ENCODE measurements around the gene MRPL2. TPM values are rescaled to one million over a fixed set of nuclear protein-coding genes. Genes with fewer than 3 reads are reported as not detected.

The MRPL2 gene
- total RNA-seq, 1 donor from 2014 or later: 39.7 TPM

- peaks cover 43% of the 10 kb centered on the region for H3K36me3 Mint-ChIP-seq (ENCODE audit: low read depth, unreplicated experiment)
- peaks cover 41% of the 10 kb centered on the region for H3K4me1 Mint-ChIP-seq (ENCODE audit: unreplicated experiment)
- H3K9me3 Mint-ChIP-seq (ENCODE audit: unreplicated experiment): no peaks in the 10 kb centered on the region
- no peak for TF ChIP-seq CTCF (IDR thresholded peaks at IDR 0.05; ENCODE audit: unreplicated experiment)
- peak within 1 kb of the TSS; percentile 96 for H3K27ac Mint-ChIP-seq (ENCODE audit: unreplicated experiment)
- peak within 1 kb of the TSS; percentile 98 for H3K4me3 Mint-ChIP-seq (ENCODE audit: unreplicated experiment)
- H3K27me3 Mint-ChIP-seq (ENCODE audit: unreplicated experiment): peaks cover 15% of the 10 kb centered on the region
- DNase-seq (ENCODE audit: low spot score): peak; percentile 85
Measured at GRCh38 chr6:43053545-43054205, 5.6 kb downstream of the MRPL2 start, which contains the start of gene CUL7. Gene CUL7 (minus strand): TSS chr6:43053851. CDS start chr6:43052788, 1,063 bp downstream.

- DNase-seq (ENCODE audit: low spot score): no peak
- Mint-ChIP-seq H3K27me3 (ENCODE audit: unreplicated experiment) (peaks cover 15% of the 10 kb centered on the region), H3K27ac (ENCODE audit: unreplicated experiment) (peak overlapping the region; percentile 96), H3K4me1 (ENCODE audit: unreplicated experiment) (peaks cover 36% of the 10 kb centered on the region), H3K4me3 (ENCODE audit: unreplicated experiment) (peak overlapping the region; percentile 98), H3K36me3 (ENCODE audit: low read depth, unreplicated experiment) (peaks cover 38% of the 10 kb centered on the region), H3K9me3 (ENCODE audit: unreplicated experiment) (no peaks in the 10 kb centered on the region)
- no peak for TF ChIP-seq CTCF (IDR thresholded peaks at IDR 0.05; ENCODE audit: unreplicated experiment)
Measured at GRCh38 chr6:43052842-43053544, 6.2 kb downstream of the MRPL2 start.

- peak overlapping the region; percentile 96 for H3K27ac Mint-ChIP-seq (ENCODE audit: unreplicated experiment)
- no peak for TF ChIP-seq CTCF (IDR thresholded peaks at IDR 0.05; ENCODE audit: unreplicated experiment)
- peaks cover 40% of the 10 kb centered on the region for H3K36me3 Mint-ChIP-seq (ENCODE audit: low read depth, unreplicated experiment)
- peaks cover 36% of the 10 kb centered on the region for H3K4me1 Mint-ChIP-seq (ENCODE audit: unreplicated experiment)
- peaks cover 17% of the 10 kb centered on the region for H3K27me3 Mint-ChIP-seq (ENCODE audit: unreplicated experiment)
- peak overlapping the region; percentile 98 for H3K4me3 Mint-ChIP-seq (ENCODE audit: unreplicated experiment)
- no peaks in the 10 kb centered on the region for H3K9me3 Mint-ChIP-seq (ENCODE audit: unreplicated experiment)
- DNase-seq (ENCODE audit: low spot score): no peak
Measured at GRCh38 chr6:43052225-43052841, 6.9 kb downstream of the MRPL2 start.

GRCh38 chr6:43050981-43051380 is 8.3 kb downstream of the MRPL2 start:
- Mint-ChIP-seq H3K27ac (ENCODE audit: unreplicated experiment) (peak overlapping the region; percentile 42), H3K27me3 (ENCODE audit: unreplicated experiment) (peaks cover 23% of the 10 kb centered on the region), H3K4me1 (ENCODE audit: unreplicated experiment) (peaks cover 36% of the 10 kb centered on the region), H3K36me3 (ENCODE audit: low read depth, unreplicated experiment) (peaks cover 45% of the 10 kb centered on the region), H3K9me3 (ENCODE audit: unreplicated experiment) (no peaks in the 10 kb centered on the region), H3K4me3 (ENCODE audit: unreplicated experiment) (peak overlapping the region; percentile 79)
- TF ChIP-seq CTCF (IDR thresholded peaks at IDR 0.05; ENCODE audit: unreplicated experiment): no peak
- DNase-seq (ENCODE audit: low spot score): no peak

Measured in endothelial cell (in vitro differentiated cells).